Mesodermal cell (in vitro differentiated cells): ENCODE results near the gene GDI1.

Source experiments
- H3K27ac ChIP-seq: 2 replicates; pipeline ENCODE4 v1.7.0; 2013; ENCODE audit warnings: mild to moderate bottlenecking, low read depth, low read length, moderate library complexity; ENCODE audit not compliant: severe bottlenecking
- H3K36me3 ChIP-seq: 2 replicates; pipeline ENCODE4 v1.7.1; 2013; ENCODE audit warnings: mild to moderate bottlenecking, low read length, moderate library complexity; ENCODE audit not compliant: control insufficient read depth, insufficient read depth
- H3K4me1 ChIP-seq: one replicate; pipeline ENCODE4 v1.7.1; 2013; ENCODE audit warnings: mild to moderate bottlenecking, low read length; ENCODE audit not compliant: insufficient read depth, control insufficient read depth, poor library complexity, severe bottlenecking
- H3K4me3 ChIP-seq: 2 replicates; pipeline ENCODE4 v1.7.0; 2013; ENCODE audit warnings: low read length, control low read depth, mild to moderate bottlenecking; ENCODE audit not compliant: insufficient read depth, poor library complexity, severe bottlenecking; ENCODE audit errors: extremely low read depth
- H3K9me3 ChIP-seq: 2 replicates; pipeline ENCODE4 v1.7.1; 2013; ENCODE audit warnings: mild to moderate bottlenecking, low read length, moderate library complexity; ENCODE audit not compliant: control insufficient read depth
- WGBS, 2 experiments: methylation state at CpG; one replicate each; pipeline ENCODE4 v1.1.5; 2013; ENCODE audit warnings: missing lambda C conversion rate in 2 of 2; ENCODE audit not compliant: insufficient coverage in 2 of 2; 5-methylcytosine and 5-hydroxymethylcytosine counted together

GDI1 gene

GRCh38 chrX:154429711-154430110, 7.2 kb upstream of the GDI1 start:
- Histone ChIP-seq H3K36me3 (peaks cover 26% of the 10 kb centered on the region), H3K4me3 (peak overlapping the region; percentile 59), H3K9me3 (no peaks in the 10 kb centered on the region), H3K27ac (no peak overlapping the region), H3K4me1 (peaks cover 9% of the 10 kb centered on the region)
- 100% methylated on average over 2 of the region's 2 CpGs; no CpG with 5 or more reads in 1 of the 2 experiments for WGBS, 2 experiments

GRCh38 chrX:154430479-154430878, 6.5 kb upstream of the GDI1 start:
- Histone ChIP-seq H3K4me1 (peaks cover 9% of the 10 kb centered on the region), H3K36me3 (peaks cover 28% of the 10 kb centered on the region), H3K4me3 (no peak overlapping the region), H3K27ac (no peak overlapping the region), H3K9me3 (no peaks in the 10 kb centered on the region)
- 94 to 100% methylated on average over 1 to 3 of the region's 6 CpGs for WGBS, 2 experiments

GRCh38 chrX:154430916-154431315, 6.0 kb upstream of the GDI1 start:
- Histone ChIP-seq H3K4me1 (peaks cover 9% of the 10 kb centered on the region), H3K36me3 (peaks cover 32% of the 10 kb centered on the region), H3K4me3 (no peak overlapping the region), H3K9me3 (no peaks in the 10 kb centered on the region), H3K27ac (no peak overlapping the region)
- 83 to 85% methylated on average over 3 to 4 of the region's 7 CpGs for WGBS, 2 experiments

- Histone ChIP-seq H3K4me1 (peaks cover 9% of the 10 kb centered on the region), H3K36me3 (peaks cover 33% of the 10 kb centered on the region), H3K4me3 (no peak overlapping the region), H3K9me3 (no peaks in the 10 kb centered on the region), H3K27ac (no peak overlapping the region)
- WGBS, 2 experiments: 100% methylated on average over 1 of the region's 5 CpGs; no CpG with 5 or more reads in 1 of the 2 experiments
Measured at GRCh38 chrX:154431341-154431740, 5.6 kb upstream of the GDI1 start.

- Histone ChIP-seq H3K9me3 (no peaks in the 10 kb centered on the region), H3K27ac (no peak overlapping the region), H3K36me3 (peaks cover 33% of the 10 kb centered on the region), H3K4me3 (no peak overlapping the region), H3K4me1 (peaks cover 9% of the 10 kb centered on the region)
- 100% methylated on average over 2 to 3 of the region's 8 CpGs for WGBS, 2 experiments
Measured at GRCh38 chrX:154432210-154432609, 4.7 kb upstream of the GDI1 start.

- Histone ChIP-seq H3K4me1 (peaks cover 12% of the 10 kb centered on the region), H3K36me3 (peaks cover 37% of the 10 kb centered on the region), H3K27ac (no peak overlapping the region), H3K9me3 (no peaks in the 10 kb centered on the region), H3K4me3 (no peak overlapping the region)
- no CpG with 5 or more reads among the region's 7 CpGs for WGBS, 2 experiments
Measured at GRCh38 chrX:154433605-154434004, 3.3 kb upstream of the GDI1 start.

GRCh38 chrX:154434394-154435168, 2.4 kb upstream of the GDI1 start:
- peaks cover 42% of the 10 kb centered on the region for H3K36me3 ChIP-seq
- no peak overlapping the region for H3K27ac ChIP-seq
- H3K9me3 ChIP-seq: no peaks in the 10 kb centered on the region
- 100% methylated on average over 3 of the region's 7 CpGs; no CpG with 5 or more reads in 1 of the 2 experiments for WGBS, 2 experiments
- peaks cover 16% of the 10 kb centered on the region for H3K4me1 ChIP-seq
- H3K4me3 ChIP-seq: no peak overlapping the region

- Histone ChIP-seq H3K36me3 (peaks cover 49% of the 10 kb centered on the region), H3K4me3 (no peak overlapping the region), H3K9me3 (no peaks in the 10 kb centered on the region), H3K4me1 (peaks cover 16% of the 10 kb centered on the region), H3K27ac (no peak overlapping the region)
- WGBS, 2 experiments: 92 to 94% methylated on average over 6 to 8 of the region's 19 CpGs
Measured at GRCh38 chrX:154435171-154435733, 1.7 kb upstream of the GDI1 start.

- peak overlapping the region; percentile 50 for H3K4me3 ChIP-seq
- peaks cover 7% of the 10 kb centered on the region for H3K4me1 ChIP-seq
- H3K9me3 ChIP-seq: no peaks in the 10 kb centered on the region
- WGBS, 2 experiments: 17% methylated on average over 5 of the region's 78 CpGs; no CpG with 5 or more reads in 1 of the 2 experiments
- peak overlapping the region; percentile 57 for H3K27ac ChIP-seq
- peaks cover 55% of the 10 kb centered on the region for H3K36me3 ChIP-seq
Measured at GRCh38 chrX:154436374-154436982, 476 bp upstream of the GDI1 start.

GRCh38 chrX:154437971-154438893, 1.3 kb downstream of the GDI1 start:
- 64 to 88% methylated on average over 10 to 13 of the region's 28 CpGs for WGBS, 2 experiments
- H3K36me3 ChIP-seq: peaks cover 54% of the 10 kb centered on the region

More at GRCh38 chrX:154437971-154438893, 1.3 kb downstream of the GDI1 start:
- H3K9me3 ChIP-seq: no peaks in the 10 kb centered on the region
- peaks cover 7% of the 10 kb centered on the region for H3K4me1 ChIP-seq
- no peak overlapping the region for H3K27ac ChIP-seq
- H3K4me3 ChIP-seq: peak overlapping the region; percentile 50
